NCI-H146 (cell line): ENCODE results near the gene CRAMP1.
"Not testable (repeated sequence)": the region's sequence is repeated elsewhere in the genome, so short reads cannot be mapped to it uniquely, and the experiment has no call there.

ENCODE experiments used
- DNase-seq: peaks from one replicate; lab custom pipeline; 2025; lab: John Stamatoyannopoulos, UW

CRAMP1 gene

GRCh38 chr16:1612320-1613111, at the start of gene CRAMP1:
Gene CRAMP1, plus strand, starts transcription at chr16:1612360. Its CDS starts 2,280 bp downstream, at chr16:1614640.
- peak; percentile 41 for DNase-seq

DNA sequence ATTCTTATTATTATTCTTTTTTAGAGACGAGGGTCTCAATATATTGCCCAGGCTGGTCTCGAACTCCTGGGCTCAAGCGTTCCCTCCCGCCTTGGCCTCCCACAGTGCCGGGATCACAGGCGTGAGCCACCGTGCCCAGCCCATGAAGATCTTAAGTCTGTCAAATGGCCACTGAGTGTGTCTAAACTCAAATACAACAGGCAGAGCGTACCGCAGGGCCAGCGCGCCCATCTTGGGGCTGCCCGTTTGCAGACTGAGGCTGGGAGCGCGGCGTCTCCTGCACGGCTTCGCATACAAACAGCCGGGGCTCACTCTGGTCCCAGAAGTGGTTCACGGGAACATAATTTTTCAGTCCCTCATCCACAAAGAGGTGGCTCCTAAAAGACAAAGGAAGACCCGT, 48.4 kb upstream of the CRAMP1 start:
- no peak for DNase-seq

GRCh38 chr16:1564325-1564724, 47.8 kb upstream of the CRAMP1 start:
- no peak for DNase-seq

DNA sequence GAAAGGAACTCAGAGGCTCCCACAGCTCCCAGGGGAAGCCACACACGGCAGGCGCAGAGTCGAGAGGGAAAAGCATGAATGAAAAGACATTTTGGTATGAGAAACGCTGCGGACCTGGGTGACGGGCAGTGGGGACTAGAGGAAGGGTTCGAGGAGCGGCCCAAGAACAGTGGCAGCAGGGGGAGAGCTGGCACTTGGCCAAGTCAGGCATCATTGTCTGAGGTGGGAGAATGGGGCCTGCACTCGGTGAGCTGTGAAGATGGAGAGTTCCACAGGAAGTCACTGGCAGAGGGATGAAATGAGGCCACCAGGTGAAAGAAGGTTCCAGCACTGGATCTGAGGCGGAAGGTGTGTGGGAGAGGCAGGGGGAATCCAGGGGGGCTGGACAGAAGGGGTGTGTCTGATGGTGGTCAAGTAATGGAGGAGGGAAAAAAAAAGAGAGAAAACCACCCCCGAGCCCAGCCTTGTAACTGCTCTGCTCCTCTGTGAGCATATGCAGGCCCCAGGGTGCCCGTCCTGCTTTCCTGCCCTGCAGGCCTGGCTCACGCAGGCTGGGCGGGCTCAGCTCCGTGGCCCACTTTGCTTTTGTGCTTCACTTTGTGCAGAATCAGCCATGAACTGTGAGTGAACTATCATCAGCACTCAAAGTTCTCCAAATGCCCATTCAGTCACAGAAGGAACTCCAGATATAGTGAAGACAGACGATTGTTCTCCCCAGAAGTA, 46.9 kb upstream of the CRAMP1 start:
- DNase-seq, result no peak

DNA sequence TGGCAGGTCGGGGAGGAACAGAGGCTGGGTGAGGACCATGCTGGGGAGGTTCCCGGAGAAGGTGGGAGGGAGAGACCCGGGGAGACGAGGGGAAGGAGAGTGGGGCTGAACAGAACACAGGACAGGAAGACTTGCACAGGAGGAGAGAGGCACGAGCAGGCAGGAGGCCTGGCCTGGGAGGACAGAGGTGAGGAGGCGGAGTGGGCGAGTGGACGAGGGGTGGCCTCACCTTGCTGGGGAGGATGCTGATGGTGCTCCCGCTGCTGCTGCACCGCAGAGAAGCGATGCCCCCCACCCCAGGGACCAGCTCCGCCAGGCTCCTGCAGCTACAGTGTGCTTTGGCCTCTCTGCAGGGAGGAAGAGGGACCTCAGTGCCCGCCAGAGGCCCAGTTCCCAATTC, 44.2 kb upstream of the CRAMP1 start:
- no peak for DNase-seq

GRCh38 chr16:1571012-1571671, 41.0 kb upstream of the CRAMP1 start:
- DNase-seq, result no peak

- DNase-seq, result no peak
These were observed 39.5 kb upstream of the CRAMP1 start for GRCh38 chr16:1572673-1573072.

DNA sequence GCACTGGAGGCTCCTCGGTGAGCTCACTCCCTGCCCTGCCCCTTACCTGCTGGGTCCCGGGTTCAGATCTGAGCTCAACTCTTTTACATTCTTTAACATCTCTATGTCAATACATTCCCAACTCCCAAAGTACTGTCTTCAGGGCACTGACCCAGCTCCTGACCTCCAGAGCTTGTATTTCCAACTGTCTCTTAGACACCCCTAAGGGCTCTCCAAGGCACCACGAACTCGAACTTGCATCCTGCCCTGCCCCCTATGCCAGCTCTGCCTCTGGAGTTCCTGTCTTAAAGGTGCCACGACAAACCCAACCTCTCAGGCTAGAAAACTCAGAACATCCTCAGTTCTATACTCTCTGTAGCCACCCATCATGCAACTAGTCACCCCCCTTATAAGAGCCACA, 38.9 kb upstream of the CRAMP1 start:
- no peak for DNase-seq

- DNase-seq, result no peak
These were observed 36.6 kb upstream of the CRAMP1 start for GRCh38 chr16:1575578-1575977.

GRCh38 chr16:1579214-1579613, 32.9 kb upstream of the CRAMP1 start:
- no peak for DNase-seq

- peak; percentile 86 for DNase-seq
These were observed 31.9 kb upstream of the CRAMP1 start for GRCh38 chr16:1580256-1580655.

DNA sequence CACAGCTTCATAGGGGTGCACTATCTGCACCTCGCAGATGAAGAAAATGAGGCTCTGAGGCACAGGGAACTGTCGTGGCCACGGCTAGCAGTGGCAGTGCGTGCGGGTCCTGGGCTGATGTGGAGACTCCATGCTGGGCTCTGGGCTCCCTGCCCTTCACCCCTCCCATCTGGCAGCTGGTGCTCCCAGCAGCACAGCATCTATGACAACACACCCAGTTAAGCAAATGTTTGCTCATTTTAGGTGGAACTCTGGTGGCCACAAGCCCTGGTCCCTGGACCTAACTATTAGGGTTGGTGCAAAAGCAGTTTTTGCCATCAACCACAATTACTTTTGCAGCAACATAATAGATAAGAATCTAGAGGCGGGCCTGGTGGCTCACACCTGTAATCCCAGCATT, 31.2 kb upstream of the CRAMP1 start:
- peak; percentile 97 for DNase-seq

DNA sequence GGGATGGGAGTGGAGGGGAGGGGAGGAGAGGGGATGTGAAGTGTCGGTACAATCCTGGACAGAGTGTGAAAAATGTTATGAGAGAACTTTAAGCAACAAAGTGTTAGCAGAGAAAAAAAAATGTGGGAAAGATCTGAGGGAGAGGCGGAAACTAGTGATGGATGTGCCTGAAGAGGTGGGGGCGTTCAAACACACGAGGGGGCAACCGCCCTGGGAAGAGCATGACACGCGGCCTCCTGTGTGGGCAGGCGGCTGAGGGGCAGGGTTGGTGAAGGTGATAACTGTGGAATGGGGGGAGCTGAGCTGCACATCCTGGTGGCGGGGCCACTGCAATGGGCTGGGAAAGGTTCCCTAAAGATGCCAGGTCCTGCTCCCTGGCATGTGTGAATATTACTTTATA, 30.4 kb upstream of the CRAMP1 start:
- DNase-seq, result no peak

DNA sequence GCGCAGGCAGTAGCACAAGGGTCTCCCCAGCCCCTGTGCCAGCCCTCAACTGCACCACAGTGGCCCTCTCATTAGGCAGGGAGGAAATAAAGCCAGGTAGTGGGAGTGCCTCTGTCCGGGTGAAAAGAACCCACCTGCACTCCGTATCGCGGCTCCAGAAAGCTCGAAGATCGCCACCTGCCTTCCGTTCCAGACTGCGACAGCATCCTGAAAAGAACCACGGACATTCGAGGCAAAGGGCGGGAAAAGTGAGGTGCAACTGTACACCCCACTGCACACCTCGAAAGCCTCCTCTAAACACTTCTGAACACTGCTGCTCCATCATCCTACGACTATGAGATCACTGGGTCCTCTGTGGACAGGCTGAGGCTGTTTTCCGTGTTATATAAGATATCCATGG, 29.0 kb upstream of the CRAMP1 start:
- no peak for DNase-seq

DNA sequence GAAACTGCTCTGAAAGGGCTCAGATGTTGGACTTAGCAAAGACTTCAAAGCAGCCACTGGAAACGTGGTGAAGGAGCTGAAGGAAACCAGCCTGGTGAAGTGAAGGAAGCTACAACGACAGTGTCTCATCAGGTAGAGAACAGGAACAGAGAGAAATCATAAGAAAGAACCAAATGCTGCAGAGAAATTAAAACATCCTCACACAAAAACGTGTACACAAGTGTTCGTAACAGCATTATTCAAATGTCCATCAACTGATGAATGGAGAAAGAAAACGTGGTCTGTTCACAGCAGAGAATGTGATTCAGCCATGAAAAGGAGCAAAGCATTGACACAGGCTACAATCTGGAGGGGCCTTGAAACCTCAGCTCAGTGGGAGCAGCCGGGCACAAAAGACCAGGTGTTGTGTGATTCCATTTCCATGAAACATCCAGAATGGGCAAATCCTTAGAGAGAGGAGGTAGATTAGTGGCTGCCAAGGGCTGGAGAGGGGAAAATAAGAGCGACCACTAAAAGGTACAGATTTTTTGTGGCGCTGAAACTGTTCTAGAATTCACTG, 27.2 kb upstream of the CRAMP1 start:
- DNase-seq, result no peak

DNA sequence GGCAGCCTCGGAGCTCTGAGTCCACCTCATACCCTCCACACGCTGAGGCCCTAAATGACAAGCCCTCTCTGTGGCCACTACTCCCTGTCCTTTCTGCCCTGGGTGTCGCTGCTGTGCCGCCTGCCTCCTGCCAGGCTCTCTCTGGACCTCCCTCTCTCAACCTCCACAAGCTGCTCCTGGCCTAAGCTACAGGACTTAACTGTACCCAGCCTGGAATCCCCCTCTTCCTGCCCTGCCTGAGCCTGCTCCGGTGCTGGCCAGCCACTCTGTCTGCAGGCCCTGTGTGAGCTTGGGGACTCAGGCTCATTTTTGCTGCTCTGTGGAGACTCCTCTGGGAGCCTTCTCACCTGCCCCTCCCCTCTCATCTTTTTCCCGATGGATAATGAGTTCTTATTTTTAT, 21.8 kb upstream of the CRAMP1 start:
- DNase-seq, result no peak

- no peak for DNase-seq
These were observed 21.0 kb upstream of the CRAMP1 start for GRCh38 chr16:1590930-1591705.

DNA sequence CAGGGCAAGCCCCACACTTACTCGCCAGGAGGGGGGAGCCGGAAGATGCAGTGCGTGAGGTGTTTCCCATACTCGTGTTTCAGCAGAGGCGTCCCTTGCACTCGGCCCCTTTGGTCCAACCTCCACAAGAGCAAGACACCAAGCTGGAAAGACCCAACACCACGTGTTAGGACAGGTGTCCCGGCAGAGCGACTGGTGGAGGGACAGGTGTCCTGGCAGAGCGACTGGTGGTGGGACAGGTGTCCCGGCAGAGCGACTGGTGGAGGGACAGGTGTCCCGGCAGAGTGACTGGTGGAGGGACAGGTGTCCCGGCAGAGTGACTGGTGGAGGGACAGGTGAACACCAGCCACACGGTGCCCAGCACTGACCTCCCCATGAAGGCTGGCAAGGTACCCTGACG, 19.7 kb upstream of the CRAMP1 start:
- no peak for DNase-seq

DNA sequence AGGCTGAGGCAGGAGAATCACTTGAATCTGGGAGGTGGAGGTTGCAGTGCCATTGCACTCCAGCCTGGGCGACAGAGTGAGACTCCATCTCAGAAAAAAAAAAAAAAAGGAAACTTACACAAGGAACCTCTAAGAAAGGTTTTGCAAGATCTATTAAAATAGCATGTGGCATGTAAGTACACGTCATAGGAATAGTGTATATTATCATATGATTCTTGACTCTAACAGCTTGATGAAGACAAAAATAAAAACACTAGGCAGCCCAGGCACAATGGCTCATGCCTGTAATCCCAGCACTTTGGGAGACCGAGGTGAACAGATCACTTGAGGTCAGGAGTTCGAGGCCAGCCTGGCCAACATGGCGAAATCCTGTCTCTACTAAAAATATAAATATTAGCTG, 16.6 kb upstream of the CRAMP1 start:
- DNase-seq, result not testable (repeated sequence)

GRCh38 chr16:1596516-1596915, 15.6 kb upstream of the CRAMP1 start:
- DNase-seq, result no peak

DNA sequence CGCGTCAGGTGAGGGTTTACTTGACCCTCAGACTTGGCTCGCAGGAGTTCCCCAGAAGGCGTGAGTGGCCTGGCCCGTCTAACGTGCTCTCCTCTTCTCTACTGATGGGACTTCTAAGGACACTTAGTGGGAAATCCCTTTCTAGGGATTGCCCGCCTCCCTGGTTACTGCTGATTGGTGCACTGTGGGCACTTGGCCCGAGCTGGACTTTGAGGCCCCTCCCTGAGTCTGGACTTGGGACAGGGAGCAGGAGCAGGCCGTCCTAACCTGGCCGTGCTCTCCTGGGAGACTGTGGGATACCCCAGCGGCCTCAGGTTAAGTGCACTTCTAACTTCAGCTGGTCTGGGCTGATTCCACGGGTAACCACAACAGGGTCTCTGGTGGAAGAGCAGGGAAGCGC, 15.0 kb upstream of the CRAMP1 start:
- no peak for DNase-seq

- DNase-seq, result no peak
These were observed 11.1 kb upstream of the CRAMP1 start for GRCh38 chr16:1601031-1601430.
